H1 (cell line): ENCODE measurements around the gene NRBF2. TPM values are rescaled to one million over a fixed set of nuclear protein-coding genes. Genes with fewer than 3 reads are reported as not detected.

Source experiments
- CBX8 ChIP-seq: fragments of 300-800, 300-1000 bp; sonication (generic); IDR thresholded peaks from 2 replicates; pipeline ENCODE4 v1.7.1; 2016; ENCODE audit warnings: low read depth, low read length, borderline replicate concordance
- CHD7 ChIP-seq: fragments of 300-600 bp; sonication (generic); IDR thresholded peaks from 2 replicates; pipeline ENCODE4 v1.7.1; 2012; ENCODE audit warnings: low read length, moderate library complexity, mild to moderate bottlenecking, inconsistent platforms; ENCODE audit not compliant: insufficient replicate concordance
- POU5F1 ChIP-seq: IDR thresholded peaks from 2 replicates; pipeline ENCODE4 v1.6.1; 2011; ENCODE audit warnings: low read depth, mild to moderate bottlenecking, low read length, moderate library complexity
- polyA plus RNA-seq, 7 experiments: library from polyadenylated mRNA; depleted of rRNA in 3 of 7; stranded (reverse) in 5 of 7; unstranded in 2 of 7; fragments of >200 nt in 5 of 7; fragments of 200-250 nt in 2 of 7; gene quantifications; 1 replicate in 5 of 7; 2 replicates in 1 of 7; 4 replicates in 1 of 7; pipeline versions ENCODE4 v1.2.1 to v1.2.3, GENCODE V29; 2011 to 2013; ENCODE audit warnings: missing spikeins in 2 of 7, mixed read lengths in 2 of 7
- total RNA-seq: library from RNA; stranded (reverse); fragmentation: NEBNext Ultra II Directional; extraction: Animal tissue kit (Norgen Biotek cat#: 25700); gene quantifications from 2 replicates; pipeline ENCODE4 v1.2.1, GENCODE V29; 2021

The NRBF2 gene
- total and polyA plus RNA-seq, 2 of the 8 experiments (the other 6 are each of a cell fraction or from before 2014, with no cell fraction given): 11.0 to 29.9 TPM

- TF ChIP-seq CHD7 (no peak), CBX8 (no peak), POU5F1 (no peak)
Measured at GRCh38 chr10:63146503-63146902, 13.4 kb downstream of the NRBF2 start (continued).
